ENCODE measurements around the gene RPA3.
"Not testable (repeated sequence)": the region's sequence is repeated elsewhere in the genome, so short reads cannot be mapped to it uniquely, and the experiment has no call there.

Gene RPA3

DNA sequence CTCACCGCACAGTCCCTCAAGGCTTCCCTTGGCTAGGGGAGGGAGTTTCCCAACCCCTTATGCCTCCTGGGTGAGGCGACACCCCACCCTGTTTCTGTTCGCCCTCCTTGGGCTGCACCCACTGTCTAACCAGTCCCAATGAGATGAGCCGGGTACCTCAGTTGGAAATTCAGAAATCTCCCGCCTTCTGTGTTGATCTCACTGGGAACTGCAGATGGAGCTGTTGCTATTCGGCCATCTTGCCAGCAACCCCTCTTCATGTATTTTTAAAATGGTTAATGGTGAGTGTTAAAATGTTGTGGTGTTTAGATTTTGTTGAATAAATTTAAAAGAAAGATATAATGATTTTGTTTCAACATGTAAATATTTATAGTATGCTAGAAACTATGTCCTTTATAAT is 55.9 kb downstream of the RPA3 start:
- FAIRE-seq (peak; percentile 55), DNase-seq (ENCODE audit: insufficient read length, low spot score) (no peak)
- TF ChIP-seq, protein P1, sequence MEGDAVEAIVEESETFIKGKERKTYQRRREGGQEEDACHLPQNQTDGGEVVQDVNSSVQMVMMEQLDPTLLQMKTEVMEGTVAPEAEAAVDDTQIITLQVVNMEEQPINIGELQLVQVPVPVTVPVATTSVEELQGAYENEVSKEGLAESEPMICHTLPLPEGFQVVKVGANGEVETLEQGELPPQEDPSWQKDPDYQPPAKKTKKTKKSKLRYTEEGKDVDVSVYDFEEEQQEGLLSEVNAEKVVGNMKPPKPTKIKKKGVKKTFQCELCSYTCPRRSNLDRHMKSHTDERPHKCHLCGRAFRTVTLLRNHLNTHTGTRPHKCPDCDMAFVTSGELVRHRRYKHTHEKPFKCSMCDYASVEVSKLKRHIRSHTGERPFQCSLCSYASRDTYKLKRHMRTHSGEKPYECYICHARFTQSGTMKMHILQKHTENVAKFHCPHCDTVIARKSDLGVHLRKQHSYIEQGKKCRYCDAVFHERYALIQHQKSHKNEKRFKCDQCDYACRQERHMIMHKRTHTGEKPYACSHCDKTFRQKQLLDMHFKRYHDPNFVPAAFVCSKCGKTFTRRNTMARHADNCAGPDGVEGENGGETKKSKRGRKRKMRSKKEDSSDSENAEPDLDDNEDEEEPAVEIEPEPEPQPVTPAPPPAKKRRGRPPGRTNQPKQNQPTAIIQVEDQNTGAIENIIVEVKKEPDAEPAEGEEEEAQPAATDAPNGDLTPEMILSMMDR (IDR thresholded peaks at IDR 0.05; ENCODE audit: insufficient read depth, missing control alignments) = peak; percentile 48

DNA sequence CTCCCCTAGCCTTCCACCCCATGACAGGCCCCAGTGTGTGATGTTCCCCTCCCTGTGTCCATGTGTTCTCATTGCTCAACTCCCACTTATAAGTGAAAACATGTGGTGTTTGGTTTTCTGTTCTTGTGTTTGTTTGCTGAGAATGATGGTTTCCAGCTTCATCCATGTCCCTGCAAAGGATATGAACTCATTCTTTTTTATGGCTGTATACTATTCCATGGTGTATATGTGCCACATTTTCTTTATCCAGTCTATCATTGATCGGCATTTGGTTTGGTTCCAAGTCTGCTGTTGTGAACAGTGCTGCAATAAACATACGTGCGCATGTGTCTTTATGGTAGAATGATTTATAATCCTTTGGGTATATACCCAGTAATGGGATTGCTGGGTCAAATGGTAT is 61.9 kb downstream of the RPA3 start:
- not testable (repeated sequence) for DNase-seq (ENCODE audit: insufficient read length, low spot score); FAIRE-seq

DNA sequence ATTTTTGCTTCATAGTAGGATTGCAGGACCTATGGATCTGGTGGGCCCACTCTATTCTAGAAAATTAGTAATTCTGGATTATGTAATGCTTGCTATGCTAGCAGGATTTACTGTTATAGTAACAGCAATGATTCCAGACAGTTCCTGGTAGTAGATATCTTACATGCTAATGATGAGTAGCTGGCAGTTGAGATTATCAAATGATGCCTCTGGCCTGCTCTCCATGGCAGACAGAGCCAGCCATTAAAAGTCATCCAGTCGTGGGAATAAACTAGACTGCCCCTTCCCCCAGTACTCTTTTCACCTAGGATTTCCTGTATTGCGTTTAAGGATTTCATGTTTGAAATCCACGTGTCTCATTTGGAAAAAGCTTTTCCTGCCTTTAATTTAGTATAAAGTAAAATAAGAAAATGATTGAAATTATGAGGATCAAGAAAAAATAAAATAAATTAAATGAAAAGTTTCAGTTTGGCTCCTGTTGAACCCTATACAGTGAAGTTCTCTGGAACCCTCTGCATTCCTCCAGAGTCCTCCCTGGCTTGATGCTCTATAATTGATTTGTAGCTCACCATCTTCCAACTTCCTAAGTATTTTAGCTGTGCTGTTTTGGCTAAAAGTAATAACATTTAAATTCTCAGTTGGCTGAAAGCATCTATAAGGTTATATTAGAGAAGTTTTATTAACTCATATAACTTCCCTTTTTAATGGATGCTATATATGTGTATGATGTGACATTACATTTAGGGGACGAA is 63.3 kb downstream of the RPA3 start:
- FAIRE-seq (no peak), DNase-seq (ENCODE audit: insufficient read length, low spot score) (no peak)
- TF ChIP-seq, protein P1 (IDR thresholded peaks at IDR 0.05; ENCODE audit: insufficient read depth, missing control alignments) = no peak

DNA sequence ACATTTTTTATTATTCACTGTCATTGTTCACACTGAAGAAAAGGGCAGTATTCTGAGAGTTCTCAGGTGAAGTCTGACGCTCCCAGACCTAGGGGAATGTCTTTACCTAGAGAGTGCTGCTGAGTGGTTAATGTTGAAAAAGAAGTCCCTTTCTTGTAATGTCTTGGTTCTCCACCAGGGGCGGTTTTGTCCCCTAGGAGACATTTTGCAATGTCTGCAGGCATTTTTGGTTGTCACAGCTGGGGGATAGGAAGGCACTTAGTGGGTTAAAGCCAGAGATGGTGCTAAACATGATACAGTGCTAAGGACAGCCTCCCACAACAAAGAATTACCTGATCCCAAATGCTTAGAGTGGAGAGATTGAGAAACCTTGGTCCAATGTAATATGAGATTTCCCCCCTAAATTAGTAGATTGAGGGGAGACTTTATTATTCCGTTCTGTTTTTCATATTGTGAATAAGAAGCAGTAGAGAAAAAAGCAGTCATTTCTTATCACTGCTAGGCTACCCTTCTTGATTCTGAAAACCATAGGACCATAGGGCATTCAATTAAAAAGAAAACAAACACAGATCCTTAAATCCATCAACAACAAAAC is 64.7 kb downstream of the RPA3 start:
- no peak for DNase-seq (ENCODE audit: insufficient read length, low spot score)
- TF ChIP-seq, protein P1 (IDR thresholded peaks at IDR 0.05; ENCODE audit: insufficient read depth, missing control alignments) = peak; percentile 25

DNA sequence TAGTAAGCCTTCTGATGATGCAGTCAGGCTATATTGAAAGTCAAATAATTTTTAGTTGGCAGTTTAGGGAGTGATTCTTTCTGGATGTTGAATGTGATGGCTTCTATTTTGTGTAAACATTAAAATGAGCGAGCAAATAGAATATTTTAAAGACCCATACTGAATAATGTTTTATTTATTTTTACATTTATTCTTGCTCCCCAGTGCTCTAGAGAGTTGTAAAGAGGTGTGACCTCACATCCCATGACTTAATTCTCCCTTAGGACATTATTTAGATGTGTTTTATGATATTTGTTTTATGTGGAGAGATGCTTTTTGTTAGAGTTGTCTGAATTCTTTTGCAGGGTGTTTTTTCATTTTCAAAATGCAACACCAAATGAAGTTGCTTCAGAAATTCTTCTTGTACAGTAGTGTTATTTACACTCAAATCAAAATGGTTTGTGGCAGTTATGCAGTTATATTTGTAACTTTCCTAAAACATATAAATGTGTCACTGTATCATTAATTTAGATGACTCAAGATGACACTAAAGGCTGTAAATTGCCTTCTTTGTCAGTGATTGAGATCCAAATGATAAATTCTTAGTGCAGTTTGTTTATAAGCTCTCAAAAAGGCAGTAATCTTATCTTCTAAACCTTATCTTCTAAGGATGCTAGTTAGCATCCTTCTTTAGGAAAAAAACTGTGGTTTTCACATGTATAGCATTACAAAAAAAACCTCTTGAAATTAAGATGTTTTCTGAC is 65.4 kb downstream of the RPA3 start:
- DNase-seq (ENCODE audit: insufficient read length, low spot score) (no peak), FAIRE-seq (no peak)
- TF ChIP-seq, protein P1 (IDR thresholded peaks at IDR 0.05; ENCODE audit: insufficient read depth, missing control alignments) = no peak

More for the DNA sequence above, 64.7 kb downstream of the RPA3 start:
- FAIRE-seq = no peak

DNA sequence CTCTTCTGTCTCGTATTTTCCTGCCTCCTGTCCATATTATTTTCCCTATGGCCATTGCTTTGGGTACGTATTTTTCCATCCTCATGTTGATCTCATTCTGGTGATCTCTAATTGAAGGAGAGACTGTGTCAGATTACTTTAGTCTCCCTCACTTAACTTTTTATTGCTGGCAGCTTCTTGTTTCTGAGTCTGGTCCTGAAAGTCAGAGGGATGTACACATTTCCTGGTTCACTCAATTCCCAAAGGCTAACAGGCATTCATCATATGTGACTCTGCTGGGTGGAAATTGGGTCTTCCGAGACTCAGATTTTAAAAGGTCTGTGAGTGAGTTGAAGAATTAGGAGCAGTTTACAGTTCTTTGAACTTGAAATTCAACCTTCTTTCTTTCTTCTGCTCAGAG is 66.9 kb downstream of the RPA3 start:
- DNase-seq (ENCODE audit: insufficient read length, low spot score) (no peak), FAIRE-seq (no peak)
- TF ChIP-seq, protein P1 (IDR thresholded peaks at IDR 0.05; ENCODE audit: insufficient read depth, missing control alignments) = no peak

DNA sequence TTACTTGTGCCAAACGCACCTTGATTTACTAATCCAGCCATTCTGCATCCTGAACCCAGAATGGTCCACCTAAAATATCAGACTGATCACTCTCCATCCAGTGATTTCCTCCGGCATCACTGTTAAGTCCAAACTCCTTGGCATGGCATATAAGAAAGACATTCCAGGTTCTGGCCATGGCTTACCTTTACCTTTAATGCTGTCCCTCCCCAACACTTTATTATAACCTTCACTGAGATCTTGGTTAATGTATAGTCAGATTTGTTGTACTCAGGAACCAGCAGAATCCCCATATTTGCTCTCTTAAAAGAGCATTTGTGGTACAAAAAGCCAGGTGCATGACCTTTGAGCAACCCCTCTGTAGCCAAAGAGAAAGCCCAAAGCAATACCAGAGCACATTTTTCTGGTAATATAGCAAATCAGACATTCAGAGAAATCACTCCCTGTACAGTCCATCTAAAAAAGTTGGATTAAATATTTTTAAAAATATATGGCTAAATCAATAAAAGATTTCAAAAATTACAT is 67.7 kb downstream of the RPA3 start:
- FAIRE-seq = no peak

More for the DNA sequence above, 67.7 kb downstream of the RPA3 start:
- DNase-seq (ENCODE audit: insufficient read length, low spot score) = no peak
- TF ChIP-seq, protein P1 (IDR thresholded peaks at IDR 0.05; ENCODE audit: insufficient read depth, missing control alignments) = no peak
